ENCODE measurements around the gene FBXW11.
"Not testable (repeated sequence)": the region's sequence is repeated elsewhere in the genome, so short reads cannot be mapped to it uniquely, and the experiment has no call there.

The FBXW11 gene

DNA sequence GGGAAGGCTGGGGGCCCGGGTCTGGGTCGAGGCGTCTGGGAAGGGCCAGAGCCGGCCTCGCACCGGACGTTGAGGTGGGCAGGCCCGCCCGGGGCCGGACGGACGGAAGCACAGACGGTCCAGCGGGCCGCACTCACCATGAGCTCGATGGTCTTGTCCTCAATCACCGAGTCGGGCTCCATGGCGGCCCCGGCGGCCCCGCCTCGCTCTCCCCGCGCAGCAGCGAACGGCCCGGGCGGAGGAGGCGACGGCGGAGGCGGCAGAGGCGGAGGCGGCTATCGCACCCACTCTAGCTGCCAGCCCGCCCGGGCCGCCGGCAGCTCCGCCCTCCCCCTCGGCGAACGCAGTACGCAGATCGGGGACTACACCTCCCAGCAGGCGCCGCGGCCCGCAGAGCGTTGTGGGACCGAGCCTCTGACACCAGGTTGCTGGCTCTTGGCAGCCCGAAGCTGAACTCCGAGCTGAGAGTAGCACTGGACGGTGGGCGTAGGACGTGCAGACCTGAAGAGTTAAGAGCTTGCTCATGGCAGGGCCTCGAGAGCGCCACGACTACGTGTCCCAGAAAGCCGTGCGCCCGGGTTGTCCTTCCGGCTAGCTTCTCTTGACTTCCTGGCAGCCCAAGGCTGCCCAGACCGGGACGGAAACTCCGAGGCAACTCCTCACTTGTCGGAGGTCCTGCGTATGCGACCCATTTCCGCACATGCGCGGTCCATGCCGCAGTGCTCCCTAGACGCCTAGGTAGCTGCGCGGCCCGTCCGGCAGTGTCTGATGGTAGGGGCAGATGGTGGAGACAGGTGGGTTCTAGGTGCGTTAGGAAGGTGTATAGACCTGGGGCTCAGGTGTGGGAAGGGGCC, at the start of gene FBXW11:
FBXW11 (minus strand) TSS at position 318 of the 854 bp plus-strand sequence; CDS start at position 182, 136 bp downstream.
- peak; percentile 95 for DNase-seq (ENCODE audit: low spot score)

DNA sequence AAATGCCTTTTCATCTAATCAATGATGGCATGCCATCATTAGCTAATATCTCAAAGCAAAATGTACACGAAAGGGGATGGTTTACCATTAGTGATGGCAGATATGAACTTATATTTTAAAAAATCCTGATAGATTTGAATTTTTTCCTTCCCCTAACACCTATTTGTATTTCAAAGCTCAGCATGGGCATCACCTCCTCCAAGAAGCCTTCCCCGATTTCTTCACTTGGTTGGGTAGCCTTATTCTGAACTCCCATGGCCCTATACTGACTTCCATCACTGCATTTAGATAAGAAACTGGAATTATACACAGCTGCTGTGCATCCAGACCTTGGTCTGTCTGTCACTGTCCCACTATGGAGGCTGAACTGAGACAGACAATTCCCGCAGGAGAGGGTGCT, 49.6 kb upstream of the FBXW11 start:
- no peak for DNase-seq (ENCODE audit: low spot score)

DNA sequence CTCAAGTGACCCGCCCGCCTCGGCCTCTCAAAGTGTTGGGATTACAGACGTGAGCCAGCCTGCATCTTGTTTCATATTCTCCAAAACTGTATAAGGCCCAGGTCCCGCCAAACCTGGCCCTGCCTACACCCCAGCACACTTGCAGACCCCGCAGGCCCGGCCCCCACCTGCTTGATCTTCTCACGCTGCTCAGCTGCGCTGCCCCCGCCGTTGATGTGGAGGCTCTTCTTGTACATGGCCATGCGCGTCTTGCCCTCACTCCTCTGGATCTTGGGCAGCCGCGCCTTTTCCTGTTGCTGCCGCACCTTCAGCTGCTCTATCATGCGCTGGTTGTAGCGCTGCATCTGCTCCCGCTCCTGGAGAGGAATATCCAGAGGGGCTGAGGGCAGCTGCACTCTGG, 49.0 kb upstream of the FBXW11 start:
- no peak for DNase-seq (ENCODE audit: low spot score)

DNA sequence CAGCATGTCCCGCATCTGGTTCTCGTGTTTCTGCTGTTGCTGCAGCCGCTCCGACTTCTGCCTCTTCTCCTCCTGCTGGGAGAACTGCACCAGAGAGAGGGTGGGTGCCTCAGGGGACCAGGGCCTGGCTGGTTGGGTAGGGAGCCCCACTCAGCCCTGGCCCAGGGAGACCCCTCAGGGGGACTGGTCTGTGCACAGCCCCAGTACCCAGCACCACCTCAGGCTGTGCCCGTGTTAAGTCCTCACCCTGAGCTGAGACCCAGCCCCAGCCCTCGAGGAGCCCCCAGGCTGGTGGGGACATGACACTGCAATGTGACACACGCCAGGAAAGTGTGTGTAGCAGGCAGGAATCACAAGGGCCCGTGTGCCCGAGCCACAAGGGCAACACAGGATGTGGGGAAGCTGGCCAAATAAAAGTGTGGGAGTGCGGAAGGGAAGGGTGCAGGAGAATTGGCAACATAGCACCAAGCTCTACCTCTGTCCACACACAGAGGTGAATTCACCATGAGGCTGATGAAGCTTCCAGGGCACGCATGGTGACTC, 48.2 kb upstream of the FBXW11 start:
- DNase-seq (ENCODE audit: low spot score): no peak

DNA sequence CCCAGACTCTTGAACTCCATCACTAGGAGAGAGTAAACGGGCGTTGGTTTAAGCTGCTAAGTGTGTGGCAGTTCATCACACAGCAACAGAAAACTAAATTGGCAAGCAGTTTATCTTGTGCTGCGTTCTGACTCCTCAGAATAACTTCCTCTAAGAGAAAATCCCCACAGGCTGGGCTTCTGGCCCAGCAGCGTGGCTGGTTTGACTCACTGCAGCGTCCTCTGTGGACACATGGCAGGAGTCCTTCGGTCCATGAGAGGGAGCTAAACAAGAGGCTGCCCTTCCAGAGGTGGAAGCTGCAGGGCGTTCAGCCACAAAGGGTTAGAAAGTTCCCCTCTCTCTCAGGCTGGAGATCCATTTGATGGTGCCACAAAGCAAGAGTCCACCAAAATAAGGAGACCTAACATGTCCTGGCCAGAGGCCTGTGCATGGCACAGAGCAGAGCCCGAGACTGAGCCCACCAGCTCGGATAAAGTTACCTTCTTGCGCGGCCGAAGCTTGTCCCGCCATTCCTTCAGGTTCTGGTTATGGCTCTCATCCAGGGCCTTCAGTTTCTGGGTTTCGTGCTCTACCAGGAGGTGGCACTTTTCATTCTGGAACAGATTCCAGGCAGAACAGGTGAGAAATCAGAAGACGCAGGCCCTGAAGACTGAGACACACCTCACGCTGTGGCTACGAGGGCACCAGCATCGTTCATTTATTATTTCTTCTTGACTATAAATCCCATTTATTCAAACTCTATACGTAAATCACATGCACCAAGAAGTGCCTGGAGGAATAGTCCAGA, 46.2 kb upstream of the FBXW11 start:
- no peak for DNase-seq (ENCODE audit: low spot score)

DNA sequence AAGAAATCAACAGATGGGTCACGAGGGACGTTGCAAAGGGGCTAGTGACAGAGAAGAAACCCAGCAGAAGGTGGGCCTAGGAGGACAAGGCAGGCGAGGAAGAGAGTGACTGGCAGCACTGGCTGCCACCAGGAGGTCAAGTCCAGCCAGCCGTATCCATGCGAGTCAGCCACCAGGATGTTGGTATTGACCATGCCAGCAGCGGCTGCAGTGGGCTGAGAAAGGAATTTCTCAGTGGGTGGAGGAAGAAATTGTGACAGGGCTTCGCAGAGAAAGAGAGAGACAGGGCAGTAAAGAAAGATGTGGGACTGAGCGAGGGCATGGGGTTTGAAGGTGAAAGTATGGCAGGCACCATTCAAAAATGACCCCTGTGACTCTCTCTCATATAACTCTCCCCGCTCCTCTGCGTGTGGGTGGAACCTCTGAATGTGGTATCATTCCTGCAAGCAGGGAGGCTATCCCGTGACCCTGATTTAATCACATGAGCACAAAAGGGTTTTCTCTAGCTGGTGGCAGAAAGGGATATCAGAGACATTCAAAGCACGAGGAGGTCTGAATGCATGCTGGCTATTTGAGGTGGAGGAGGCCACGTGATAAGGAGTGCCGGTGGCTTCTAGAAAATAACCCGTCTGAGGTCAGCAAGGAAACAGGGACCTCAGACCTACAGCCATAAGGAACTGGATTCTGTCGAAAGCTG, 45.4 kb upstream of the FBXW11 start:
- no peak for DNase-seq (ENCODE audit: low spot score)

DNA sequence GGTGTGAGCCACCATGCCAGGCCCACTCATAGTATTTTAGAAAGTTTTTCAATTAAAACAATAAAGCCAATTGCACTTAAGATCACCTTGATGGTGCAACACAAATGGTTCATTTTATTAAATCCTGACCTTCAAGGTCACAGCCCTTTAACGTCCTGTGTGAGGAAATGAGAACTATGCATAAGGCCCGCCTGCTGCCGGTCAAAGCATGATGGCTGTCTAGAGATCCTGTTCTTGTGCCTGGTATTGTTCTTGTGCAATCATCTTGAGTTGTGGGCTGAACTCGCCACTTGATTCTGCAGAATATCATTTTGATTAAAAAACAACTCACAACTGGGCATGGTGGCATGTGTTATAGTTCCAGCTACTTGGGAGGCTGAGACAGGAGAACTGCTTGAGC, 43.6 kb upstream of the FBXW11 start:
- no peak for DNase-seq (ENCODE audit: low spot score)

DNA sequence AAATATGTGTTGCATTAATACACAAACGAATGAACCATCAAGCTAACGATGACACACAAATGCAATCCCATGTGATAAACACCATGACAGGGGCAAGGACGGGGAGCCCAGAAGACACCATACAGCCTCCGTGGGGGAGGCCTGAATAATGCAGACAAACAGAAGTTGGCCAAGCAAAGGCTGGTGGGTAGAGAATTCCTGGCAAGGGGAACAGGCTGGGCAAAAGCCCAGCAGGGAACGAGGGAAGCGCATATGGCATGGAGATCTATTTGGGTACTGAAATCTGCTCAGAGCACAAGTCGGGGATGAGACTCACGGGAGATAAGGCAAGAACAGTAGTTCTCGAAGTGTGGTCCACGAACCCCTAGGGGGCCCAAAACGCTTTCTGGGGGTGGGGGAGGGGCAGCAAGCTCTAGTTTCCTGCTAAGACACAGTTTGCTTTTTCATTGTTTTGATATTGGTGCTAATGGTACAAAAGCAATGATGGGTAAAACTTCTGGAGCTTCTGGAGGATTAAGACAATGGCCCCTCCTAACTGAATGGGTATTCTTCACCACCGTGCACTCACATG, 42.9 kb upstream of the FBXW11 start:
- no peak for DNase-seq (ENCODE audit: low spot score)

DNA sequence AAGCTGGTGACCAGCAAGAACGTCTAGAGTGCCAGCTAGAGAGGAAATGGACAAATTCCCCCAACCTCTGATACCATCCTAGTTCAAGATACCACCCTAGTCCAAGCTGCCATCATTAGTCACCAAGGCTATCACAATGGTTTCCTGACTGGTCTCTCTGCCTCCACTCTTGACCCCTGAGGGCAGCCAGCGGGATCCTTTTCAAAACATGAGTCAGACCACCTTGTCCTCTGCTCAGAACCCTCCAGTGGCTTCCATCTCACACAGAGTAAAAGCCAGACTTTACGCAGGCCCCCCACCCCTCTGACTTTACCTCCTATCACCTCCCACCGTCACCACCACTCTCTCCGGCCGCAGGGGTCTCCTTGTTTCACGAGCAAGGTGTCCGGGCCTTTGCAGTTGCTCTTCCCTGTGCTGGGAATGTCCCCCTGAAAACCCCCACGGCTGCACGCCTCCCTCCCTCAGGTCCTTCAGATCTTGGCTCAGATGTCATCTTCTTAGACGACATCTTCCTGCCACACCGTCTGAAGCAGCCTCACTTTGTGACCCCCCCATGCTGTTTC, 42.2 kb upstream of the FBXW11 start:
- DNase-seq (ENCODE audit: low spot score): no peak

DNA sequence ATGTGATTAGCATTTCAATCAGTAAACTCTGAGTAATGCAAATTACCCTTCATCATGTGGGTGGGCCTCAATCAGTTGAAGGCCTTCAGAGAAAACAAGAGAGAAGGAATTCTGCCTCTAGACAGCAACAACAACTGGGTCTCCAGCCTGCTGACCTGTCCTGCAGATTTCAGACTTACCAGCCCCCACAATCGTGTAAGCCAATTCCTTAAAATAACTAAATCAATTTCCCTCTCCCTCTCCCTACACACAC, 41.7 kb upstream of the FBXW11 start:
- DNase-seq (ENCODE audit: low spot score): no peak

DNA sequence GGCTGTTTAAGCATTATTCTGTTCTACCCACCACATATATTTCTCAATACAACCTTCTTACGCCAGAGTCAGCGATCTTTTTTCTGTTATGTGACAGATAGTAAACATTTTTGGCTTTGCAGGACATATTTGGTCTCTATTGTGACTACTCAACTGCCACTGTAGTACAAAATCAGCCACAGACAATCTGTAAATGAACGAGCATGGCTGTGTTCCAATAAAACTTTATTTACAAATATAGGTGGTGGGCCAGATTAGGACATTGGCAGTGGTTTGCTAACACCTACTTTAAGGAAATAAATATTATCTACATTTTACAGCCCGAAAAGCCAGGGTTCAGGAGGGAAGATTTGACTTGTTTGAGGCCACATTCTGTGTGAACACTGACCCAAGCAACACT, 40.2 kb upstream of the FBXW11 start:
- DNase-seq (ENCODE audit: low spot score): no peak

DNA sequence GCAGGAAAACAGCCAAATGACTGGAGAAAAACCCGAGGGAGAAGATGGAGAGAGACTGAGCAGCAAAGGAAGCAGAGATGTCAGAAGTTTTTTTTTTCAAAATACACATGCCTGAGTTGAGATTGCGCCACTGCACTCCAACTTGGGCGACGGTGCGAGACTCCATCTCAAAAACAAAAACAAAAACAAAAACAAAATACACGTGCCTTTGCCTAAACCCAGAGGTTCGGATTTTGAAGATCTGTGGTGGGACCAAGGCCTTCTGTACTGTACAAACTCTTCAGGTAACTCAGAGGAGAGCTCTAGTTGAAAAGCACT, 38.8 kb upstream of the FBXW11 start:
- no peak for DNase-seq (ENCODE audit: low spot score)

DNA sequence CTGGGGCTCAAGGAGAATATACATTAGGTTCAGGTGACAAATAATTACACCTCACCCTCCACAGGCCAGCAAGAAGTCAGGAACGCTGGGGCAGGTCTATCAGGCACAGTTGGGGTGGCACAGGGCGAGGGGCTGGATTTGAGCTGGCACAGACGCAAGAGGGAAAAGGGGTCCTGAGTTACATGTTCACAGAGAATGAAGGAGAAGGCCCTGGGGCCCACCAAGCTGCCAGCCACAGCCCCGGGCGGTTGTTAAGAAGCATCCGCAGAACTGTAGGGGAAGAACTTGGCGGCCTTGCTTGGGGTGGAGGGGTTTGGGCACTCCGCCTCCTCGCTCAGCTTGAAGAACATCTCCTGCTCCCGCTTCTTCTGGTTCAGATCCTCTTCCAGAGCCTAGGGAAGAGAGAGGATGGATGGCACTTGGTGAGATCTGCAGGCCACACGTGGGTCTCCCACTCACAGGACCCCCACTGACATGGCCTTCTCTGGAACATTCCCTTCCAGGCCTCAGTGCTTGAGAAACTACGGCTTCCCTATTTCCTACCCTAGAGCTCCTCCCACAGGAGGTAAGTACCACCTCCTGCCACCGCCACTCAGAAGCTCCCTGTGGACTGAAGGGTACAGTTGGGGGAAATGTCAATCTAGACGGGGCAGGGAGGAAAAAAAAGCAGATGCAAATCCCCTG, 38.3 kb upstream of the FBXW11 start:
- no peak for DNase-seq (ENCODE audit: low spot score)

DNA sequence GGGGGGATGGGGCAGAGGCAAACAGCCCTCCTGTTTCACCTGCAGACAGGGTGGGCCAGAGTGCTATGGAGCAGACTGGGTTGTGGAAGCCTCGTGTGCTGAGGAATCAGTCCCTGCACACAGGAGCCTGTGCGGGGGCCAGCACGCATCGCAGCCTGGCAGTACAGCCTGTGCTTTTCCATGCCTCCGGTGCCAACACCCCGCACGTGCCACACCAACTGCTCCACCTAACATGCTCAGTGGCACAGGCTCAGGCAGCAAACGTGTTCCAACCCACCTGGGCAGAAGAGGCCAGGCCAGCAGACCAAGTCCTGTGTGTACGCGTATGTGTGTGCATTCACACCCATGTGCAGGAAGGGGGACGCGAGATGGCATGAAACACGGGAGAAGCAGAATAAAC, 37.4 kb upstream of the FBXW11 start:
- DNase-seq (ENCODE audit: low spot score): no peak

DNA sequence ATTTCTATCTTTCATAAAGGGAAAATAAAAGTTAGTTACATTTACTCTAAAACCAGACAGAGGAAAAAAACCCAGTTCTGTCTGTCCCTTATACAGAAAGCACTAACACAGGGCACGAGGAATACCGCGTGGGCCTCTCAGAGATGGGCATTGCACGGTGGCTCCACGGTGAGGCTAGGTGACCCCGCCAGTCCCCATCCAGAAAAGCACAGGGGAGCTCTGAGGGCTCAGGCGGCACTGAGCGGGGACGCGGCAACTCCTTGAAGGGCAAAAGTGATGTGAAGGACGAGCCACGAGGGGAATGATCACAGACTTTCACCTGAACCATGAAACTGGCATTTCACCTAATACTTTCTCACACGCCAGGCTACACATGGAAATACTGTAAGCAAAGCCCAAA, 35.7 kb upstream of the FBXW11 start:
- no peak for DNase-seq (ENCODE audit: low spot score)

DNA sequence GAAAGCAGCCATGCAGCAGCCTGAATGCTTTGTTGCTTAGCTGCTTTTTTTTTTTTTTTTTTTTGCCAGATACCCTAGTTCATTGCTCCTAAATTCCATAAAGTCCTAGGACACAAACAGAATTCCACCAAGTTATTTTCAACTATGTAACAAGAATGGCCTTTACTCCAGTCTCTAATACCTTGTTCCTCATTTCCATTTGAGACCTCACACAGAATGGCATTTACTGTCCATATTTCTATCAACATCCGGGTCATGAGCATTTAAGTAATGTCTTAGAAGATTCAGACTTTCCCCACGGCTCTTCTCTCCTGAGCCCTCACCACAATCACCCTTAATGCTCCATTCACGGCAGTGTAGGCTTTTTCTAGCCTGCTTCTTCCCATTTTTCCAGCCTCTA, 31.7 kb upstream of the FBXW11 start:
- no peak for DNase-seq (ENCODE audit: low spot score)

DNA sequence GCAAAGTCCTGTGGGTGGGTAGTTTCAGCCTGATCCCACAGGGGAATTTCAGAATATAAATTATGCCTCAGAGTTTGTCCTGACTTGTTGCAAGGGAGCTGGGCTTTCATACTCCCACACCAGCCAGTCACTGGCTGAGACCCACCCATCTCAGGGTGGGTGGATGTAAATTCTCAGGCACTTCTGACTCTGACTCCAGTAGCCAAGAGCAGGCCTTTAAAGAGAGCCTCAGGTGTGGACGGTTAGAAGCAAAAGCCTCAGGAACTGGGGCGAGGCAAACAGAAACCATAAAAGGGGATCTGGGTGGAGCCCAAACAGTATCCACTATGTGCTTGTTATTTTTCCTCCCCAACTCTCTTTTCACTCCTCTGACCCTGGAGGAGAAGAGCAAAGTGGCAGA, 28.6 kb upstream of the FBXW11 start:
- no peak for DNase-seq (ENCODE audit: low spot score)

DNA sequence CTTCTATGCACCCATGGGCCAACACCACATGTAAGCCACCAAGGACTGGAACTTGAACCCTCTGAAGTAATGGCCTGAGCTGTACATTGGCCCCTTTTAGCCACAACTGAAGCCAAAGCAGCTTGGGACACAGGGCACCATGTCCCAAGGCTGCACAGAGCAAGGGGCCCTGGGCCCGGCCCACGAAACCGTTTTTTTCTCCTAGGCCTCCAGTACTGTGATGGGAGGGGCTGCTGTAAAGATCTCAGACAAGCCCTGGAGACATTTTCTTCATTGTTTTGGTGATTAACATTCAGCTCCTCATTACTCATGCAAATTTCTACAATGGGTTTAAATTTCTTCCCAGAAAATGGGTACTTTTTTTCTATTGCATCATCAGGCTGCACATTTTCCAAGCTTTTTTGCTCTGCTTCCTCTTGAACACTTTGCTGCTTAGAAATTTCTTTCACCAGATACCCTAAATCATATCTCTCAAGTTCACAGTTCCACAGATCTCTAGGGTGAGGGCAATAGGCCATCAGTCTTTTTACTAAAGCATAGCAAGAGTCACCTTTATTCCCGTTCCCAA, 25.5 kb upstream of the FBXW11 start:
- DNase-seq (ENCODE audit: low spot score): no peak

DNA sequence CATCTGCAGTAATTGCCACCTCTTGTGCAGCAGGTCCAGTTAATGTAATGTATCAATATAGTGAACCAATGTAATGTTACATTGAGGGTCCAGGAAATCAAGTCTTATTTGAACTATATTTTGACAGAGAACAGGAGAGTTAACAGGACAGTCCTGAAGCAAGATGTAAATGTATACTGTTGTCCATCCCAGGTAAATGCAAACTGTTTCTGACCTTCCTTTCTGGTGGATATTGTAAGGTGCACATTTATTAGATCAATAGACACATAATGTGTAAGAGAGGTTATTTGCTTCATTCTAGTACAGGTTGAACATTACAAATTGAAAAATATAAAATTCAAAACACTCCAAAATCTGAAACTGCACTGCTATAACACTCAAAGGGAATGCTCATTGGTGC, 23.4 kb upstream of the FBXW11 start:
- DNase-seq (ENCODE audit: low spot score): no peak

DNA sequence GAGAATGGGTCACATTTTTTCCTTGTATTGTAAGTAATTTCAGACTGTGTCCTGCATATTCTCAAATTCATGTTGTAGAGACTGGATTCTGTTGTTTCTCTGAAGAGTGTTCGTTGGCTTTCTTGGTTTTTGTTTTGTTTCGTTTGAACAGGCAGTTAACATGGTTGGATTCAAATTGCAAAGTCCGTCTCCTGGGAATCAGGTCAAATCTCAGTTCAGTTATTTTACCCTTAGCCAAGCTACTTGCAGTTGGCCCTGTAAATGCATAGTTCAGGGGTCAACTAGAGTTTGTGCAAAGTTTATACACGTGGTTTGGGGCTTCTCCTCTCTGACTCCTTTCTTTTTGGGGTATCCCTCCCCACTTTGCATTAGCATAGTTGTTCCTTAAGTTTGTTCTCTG, 21.7 kb upstream of the FBXW11 start:
- no peak for DNase-seq (ENCODE audit: low spot score)

DNA sequence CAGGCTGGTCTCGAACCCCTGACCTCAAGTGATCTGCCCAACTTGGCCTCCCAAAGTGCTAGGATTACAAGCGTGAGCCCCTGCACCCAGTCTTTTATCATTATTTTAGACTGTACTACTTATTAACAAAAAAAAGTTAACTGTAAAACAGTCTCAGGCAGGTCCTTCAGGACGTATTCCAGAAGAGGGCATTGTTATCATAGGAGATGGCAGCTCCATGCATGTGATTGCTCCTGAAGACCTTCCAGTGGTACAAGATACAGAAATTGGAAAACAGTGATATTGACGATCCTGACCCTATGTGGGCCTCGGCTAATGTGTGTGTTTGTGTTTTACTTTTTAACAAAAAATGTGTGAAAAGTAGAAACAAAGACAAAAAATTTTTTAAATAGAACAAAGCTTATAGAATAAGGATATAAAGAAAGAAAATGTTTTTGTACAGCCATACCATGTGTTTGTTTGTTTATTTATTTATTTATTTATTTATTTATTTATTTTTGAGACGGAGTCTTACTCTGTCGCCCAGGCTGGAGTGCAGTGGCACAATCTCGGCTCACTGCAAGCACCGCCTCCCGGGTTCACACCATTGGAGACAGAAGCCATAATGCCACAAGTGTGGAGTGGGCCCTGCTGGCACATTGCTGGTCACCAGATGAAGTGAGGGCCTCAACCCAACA, 13.8 kb upstream of the FBXW11 start:
- DNase-seq (ENCODE audit: low spot score): not testable (repeated sequence)
